Mesendoderm (in vitro differentiated cells): ENCODE results near the gene TGFBR1. TPM values are rescaled to one million over a fixed set of nuclear protein-coding genes. Genes with fewer than 3 reads are reported as not detected.

Experiments used
- DNase-seq: peaks from one replicate; pipeline ENCODE4 v3.0.0; 2013
- H2AK5ac ChIP-seq: 2 replicates; pipeline ENCODE4 v1.6.1; 2013; ENCODE audit warnings: low read length, inconsistent platforms
- H2BK120ac ChIP-seq: 2 replicates; pipeline ENCODE4 v1.6.1; 2013; ENCODE audit warnings: low read depth, mild to moderate bottlenecking, low read length, moderate library complexity, mixed read lengths
- H2BK15ac ChIP-seq: replicated peaks from 2 replicates; pipeline ENCODE4 v1.6.1; 2013; ENCODE audit warnings: low read depth, mild to moderate bottlenecking, moderate library complexity
- H2BK5ac ChIP-seq: 2 replicates; pipeline ENCODE4 v1.6.1; 2013; ENCODE audit warnings: low read length, inconsistent platforms
- H3K18ac ChIP-seq: 2 replicates; pipeline ENCODE4 v1.6.1; 2013; ENCODE audit warnings: mild to moderate bottlenecking, low read length, mixed read lengths
- H3K23ac ChIP-seq: one replicate; pipeline ENCODE4 v1.6.1; 2013; ENCODE audit warnings: low read length
- H3K27ac ChIP-seq: 2 replicates; pipeline ENCODE4 v1.5.1; 2013; ENCODE audit warnings: low read depth, mild to moderate bottlenecking, inconsistent platforms, low read length, moderate library complexity
- H3K27me3 ChIP-seq: 2 replicates; pipeline ENCODE4 v1.6.1; 2013; ENCODE audit warnings: low read length, control low read depth, mild to moderate bottlenecking, inconsistent platforms; ENCODE audit not compliant: insufficient read depth, poor library complexity
- H3K36me3 ChIP-seq: 2 replicates; pipeline ENCODE4 v1.6.1; 2013; ENCODE audit warnings: low read length, inconsistent platforms; ENCODE audit not compliant: control insufficient read depth, insufficient read depth
- H3K4ac ChIP-seq: one replicate; pipeline ENCODE4 v1.6.1; 2013; ENCODE audit warnings: low read depth, mild to moderate bottlenecking, low read length, moderate library complexity
- H3K4me1 ChIP-seq: 2 replicates; pipeline ENCODE4 v1.6.1; 2013; ENCODE audit warnings: low read depth, low read length, inconsistent platforms; ENCODE audit not compliant: control insufficient read depth
- H3K4me2 ChIP-seq: 2 replicates; pipeline ENCODE4 v1.6.1; 2013; ENCODE audit warnings: low read length
- H3K4me3 ChIP-seq: 2 replicates; pipeline ENCODE4 v1.5.1; 2013; ENCODE audit warnings: mild to moderate bottlenecking, low read length
- H3K56ac ChIP-seq: one replicate; pipeline ENCODE4 v1.6.1; 2013; ENCODE audit warnings: low read length
- H3K79me1 ChIP-seq: 2 replicates; pipeline ENCODE4 v1.6.1; 2013; ENCODE audit warnings: low read length, inconsistent platforms
- H3K79me2 ChIP-seq: 2 replicates; pipeline ENCODE4 v1.6.1; 2013; ENCODE audit warnings: mild to moderate bottlenecking, low read length; ENCODE audit not compliant: control insufficient read depth, insufficient read depth
- H3K9ac ChIP-seq: 2 replicates; pipeline ENCODE4 v1.6.1; 2013; ENCODE audit warnings: low read length, inconsistent platforms
- H4K5ac ChIP-seq: one replicate; pipeline ENCODE4 v1.6.1; 2013; ENCODE audit warnings: low read length
- H4K8ac ChIP-seq: one replicate; pipeline ENCODE4 v1.6.1; 2013; ENCODE audit warnings: low read depth, mild to moderate bottlenecking, control low read depth, low read length, moderate library complexity
- WGBS: extraction: QIAGEN DNeasy Blood & Tissue Kit; methylation state at CpG from one replicate; pipeline ENCODE4 v1.1.7; 2013; ENCODE audit warnings: low lambda C conversion rate, missing lambda C conversion rate; ENCODE audit not compliant: insufficient coverage; ENCODE audit errors: extremely low coverage; 5-methylcytosine and 5-hydroxymethylcytosine counted together
- small RNA-seq: library from polyadenylated mRNA; stranded (forward); fragments of <200 nt; extraction: miRNeasy Mini kit (QIAGEN cat#:217004); gene quantifications from one replicate; pipeline ENCODE3, GENCODE V24; 2013; ENCODE audit not compliant: insufficient read depth

TGFBR1 gene

GRCh38 chr9:99199938-99200539 is 95.1 kb downstream of the TGFBR1 start:
- no peaks in the 10 kb centered on the region for H3K4me1 ChIP-seq
- no peak overlapping the region for H3K4me3 ChIP-seq
- H3K27me3 ChIP-seq, result no peaks in the 10 kb centered on the region
- no peak overlapping the region for H3K4me2 ChIP-seq
- no peak overlapping the region for H2BK120ac ChIP-seq
- WGBS, result no CpG with 5 or more reads among the region's 8 CpGs
- no peak overlapping the region for H2AK5ac ChIP-seq
- no peak for DNase-seq
- no peaks in the 10 kb centered on the region for H3K79me2 ChIP-seq
- no peaks in the 10 kb centered on the region for H3K36me3 ChIP-seq
- no peak overlapping the region for H3K4ac ChIP-seq
- H3K56ac ChIP-seq, result no peak overlapping the region
- H4K8ac ChIP-seq, result no peak overlapping the region
- no peak overlapping the region for H3K9ac ChIP-seq
- H2BK5ac ChIP-seq, result no peak overlapping the region
- H2BK15ac ChIP-seq, result no peak overlapping the region
- no peak overlapping the region for H3K18ac ChIP-seq
- H3K79me1 ChIP-seq, result no peaks in the 10 kb centered on the region
- no peak overlapping the region for H3K23ac ChIP-seq
- H4K5ac ChIP-seq, result no peak overlapping the region
- no peak overlapping the region for H3K27ac ChIP-seq

GRCh38 chr9:99201603-99202002 is 96.7 kb downstream of the TGFBR1 start:
- no peak for DNase-seq
- no peaks in the 10 kb centered on the region for H3K79me1 ChIP-seq
- no CpG with 5 or more reads among the region's 5 CpGs for WGBS
- no peak overlapping the region for H2BK120ac ChIP-seq
- H3K4ac ChIP-seq, result no peak overlapping the region
- H3K4me2 ChIP-seq, result no peak overlapping the region
- H3K27me3 ChIP-seq, result no peaks in the 10 kb centered on the region
- no peaks in the 10 kb centered on the region for H3K79me2 ChIP-seq
- H2AK5ac ChIP-seq, result no peak overlapping the region
- H3K36me3 ChIP-seq, result no peaks in the 10 kb centered on the region
- no peak overlapping the region for H3K4me3 ChIP-seq
- H4K5ac ChIP-seq, result no peak overlapping the region
- H4K8ac ChIP-seq, result no peak overlapping the region
- no peak overlapping the region for H3K9ac ChIP-seq
- no peak overlapping the region for H3K18ac ChIP-seq
- H3K56ac ChIP-seq, result no peak overlapping the region
- H3K4me1 ChIP-seq, result no peaks in the 10 kb centered on the region
- no peak overlapping the region for H2BK15ac ChIP-seq
- no peak overlapping the region for H3K27ac ChIP-seq
- no peak overlapping the region for H2BK5ac ChIP-seq
- H3K23ac ChIP-seq, result no peak overlapping the region

Small RNA genes within 50 kb of the gene (small RNA-seq; reads per million reads assigned to genes)
- gene RN7SL794P, result not detected
- not detected for gene RNA5SP290
